WI38 (cell line): ENCODE measurements around the gene SNX27.

ENCODE experiments used
- H3K4me3 ChIP-seq: 2 replicates; pipeline ENCODE4 v1.5.1; 2011; ENCODE audit warnings: low read depth, mild to moderate bottlenecking, control low read depth, low read length
- TF ChIP-seq, protein P1 (sequence below): IDR thresholded peaks from 2 replicates; pipeline ENCODE4 v1.5.1; 2012; ENCODE audit warnings: low read depth, mild to moderate bottlenecking, control low read depth, low read length

Gene SNX27

DNA sequence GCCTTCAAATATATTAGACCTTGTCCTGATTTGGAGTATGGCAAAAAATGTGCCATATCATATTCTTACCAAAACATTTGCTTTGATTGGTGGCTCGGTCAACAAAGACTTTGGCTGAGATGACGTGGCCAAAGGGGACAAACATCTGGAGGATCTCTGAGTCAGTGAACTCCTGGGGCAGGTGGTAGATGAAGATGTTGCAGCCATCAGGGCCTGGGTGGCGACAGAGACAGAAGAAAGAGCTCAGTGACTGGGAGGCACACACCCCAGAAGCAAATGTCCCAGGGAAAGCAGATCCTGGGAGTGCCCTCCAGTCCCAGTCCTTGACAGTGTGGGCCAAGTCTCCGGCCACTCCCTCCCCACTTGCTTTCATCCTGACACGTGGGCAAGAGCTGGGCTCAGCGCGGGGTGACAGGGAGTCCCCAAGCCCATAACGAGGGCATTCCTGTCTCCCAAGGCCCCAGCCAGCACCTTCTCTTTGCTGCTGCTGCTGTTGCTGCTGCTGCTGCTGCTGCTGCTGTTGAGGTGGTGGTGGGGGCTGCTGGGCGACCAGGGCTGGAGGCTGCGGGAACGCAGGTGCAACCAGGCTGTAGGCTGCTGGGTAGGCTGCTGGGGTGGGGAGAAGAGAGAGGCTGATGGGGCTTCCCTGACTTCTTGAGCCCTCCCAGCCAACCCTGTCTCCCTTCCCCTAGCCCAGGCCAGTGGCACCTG is 94.1 kb downstream of the SNX27 start:
- TF ChIP-seq, protein P1, sequence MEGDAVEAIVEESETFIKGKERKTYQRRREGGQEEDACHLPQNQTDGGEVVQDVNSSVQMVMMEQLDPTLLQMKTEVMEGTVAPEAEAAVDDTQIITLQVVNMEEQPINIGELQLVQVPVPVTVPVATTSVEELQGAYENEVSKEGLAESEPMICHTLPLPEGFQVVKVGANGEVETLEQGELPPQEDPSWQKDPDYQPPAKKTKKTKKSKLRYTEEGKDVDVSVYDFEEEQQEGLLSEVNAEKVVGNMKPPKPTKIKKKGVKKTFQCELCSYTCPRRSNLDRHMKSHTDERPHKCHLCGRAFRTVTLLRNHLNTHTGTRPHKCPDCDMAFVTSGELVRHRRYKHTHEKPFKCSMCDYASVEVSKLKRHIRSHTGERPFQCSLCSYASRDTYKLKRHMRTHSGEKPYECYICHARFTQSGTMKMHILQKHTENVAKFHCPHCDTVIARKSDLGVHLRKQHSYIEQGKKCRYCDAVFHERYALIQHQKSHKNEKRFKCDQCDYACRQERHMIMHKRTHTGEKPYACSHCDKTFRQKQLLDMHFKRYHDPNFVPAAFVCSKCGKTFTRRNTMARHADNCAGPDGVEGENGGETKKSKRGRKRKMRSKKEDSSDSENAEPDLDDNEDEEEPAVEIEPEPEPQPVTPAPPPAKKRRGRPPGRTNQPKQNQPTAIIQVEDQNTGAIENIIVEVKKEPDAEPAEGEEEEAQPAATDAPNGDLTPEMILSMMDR = no peak
- no peak overlapping the region for H3K4me3 ChIP-seq

DNA sequence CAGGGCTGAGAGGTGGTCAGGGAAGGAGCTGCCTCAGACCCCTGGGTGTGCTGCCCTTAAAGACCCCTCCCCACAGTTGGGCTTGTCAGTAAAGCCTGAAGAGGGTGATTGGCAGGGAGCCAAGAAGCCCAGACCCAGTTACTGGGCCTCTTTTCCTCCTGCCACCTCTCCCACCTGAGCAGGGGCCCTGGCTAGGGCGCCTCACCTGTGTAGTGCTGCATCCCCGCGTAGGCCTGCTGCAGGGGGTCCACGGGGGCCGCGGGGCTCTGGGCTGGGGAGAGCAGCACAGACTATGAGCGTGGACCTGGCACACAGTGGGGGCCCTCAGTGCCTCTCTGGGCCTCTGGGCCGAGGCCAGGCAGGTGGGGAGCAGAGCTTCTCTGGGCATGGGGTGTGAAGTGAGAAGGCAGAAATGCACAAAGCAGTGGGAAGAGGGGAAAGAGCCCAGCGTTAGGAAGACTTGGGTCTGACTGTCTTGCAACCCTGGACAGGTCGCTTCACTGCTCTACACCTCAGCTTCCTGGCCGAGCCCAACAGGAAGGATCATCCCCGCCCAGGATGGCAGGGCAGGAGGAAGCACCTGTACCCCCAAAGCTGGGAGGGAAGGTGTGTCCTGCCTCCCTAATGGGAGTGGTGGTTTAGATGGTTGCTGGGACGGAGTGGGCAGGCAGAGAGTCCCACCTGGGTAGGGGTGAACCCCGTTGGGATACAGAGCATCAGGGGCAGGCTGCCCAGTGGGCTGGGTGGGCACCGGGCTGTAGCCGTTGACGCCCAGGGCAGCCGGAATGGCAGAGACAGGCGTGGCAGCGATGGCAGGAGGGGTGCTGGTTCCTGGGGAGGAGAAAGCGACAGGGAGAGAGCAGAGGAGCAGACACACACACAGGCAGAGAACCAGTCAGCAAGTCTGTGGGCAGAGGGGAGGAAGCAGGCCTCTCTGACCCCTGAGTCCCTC is 94.9 kb downstream of the SNX27 start:
- H3K4me3 ChIP-seq = no peak overlapping the region
- TF ChIP-seq, protein P1 = no peak

DNA sequence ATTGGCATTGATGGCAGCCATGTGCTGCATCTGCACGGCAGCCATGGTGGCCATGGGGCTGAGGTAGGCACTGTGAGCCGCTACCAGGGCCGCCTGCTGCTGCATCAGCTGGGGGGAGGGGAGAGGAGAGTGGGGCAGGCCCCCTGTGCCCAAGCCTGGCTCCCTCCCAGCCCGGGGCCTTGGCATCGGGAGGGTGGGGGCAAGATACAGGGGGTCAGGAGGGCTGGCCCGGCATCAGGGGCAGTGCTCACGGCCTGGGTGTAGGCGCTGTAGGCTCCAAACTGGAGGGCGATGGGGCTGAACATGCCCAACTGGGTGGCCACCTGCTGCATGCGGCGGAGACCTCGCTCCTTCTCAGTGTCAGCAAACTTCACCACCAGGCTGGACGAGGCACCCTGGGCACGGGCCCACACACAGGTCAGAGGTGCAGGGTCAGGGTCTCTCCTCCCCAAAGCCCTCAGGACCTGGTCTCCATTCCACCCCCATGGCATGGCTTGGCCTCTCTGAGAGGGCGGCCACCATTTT is 95.8 kb downstream of the SNX27 start:
- TF ChIP-seq, protein P1 = no peak
- H3K4me3 ChIP-seq = no peak overlapping the region

DNA sequence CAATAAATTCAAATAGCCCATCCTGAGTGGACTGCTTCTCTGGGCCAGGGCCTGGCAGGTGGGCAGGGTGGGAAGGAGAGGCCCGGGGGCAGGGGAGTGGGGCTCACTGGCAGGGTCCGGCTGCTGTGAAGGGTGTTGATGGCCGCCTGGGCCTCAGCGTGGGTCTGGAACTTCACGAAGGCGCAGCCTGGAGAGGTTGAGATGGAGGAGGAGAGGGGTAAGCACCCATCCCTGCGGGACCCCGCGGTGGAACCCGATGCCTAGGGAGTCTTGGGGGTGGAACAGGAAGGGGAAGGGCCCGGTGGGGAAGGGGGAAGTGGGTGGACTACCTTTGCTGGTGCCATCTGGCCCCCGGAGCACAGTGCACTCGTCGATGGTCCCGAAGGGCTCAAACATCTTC is 97.0 kb downstream of the SNX27 start:
- H3K4me3 ChIP-seq = no peak overlapping the region
- TF ChIP-seq, protein P1 = no peak

DNA sequence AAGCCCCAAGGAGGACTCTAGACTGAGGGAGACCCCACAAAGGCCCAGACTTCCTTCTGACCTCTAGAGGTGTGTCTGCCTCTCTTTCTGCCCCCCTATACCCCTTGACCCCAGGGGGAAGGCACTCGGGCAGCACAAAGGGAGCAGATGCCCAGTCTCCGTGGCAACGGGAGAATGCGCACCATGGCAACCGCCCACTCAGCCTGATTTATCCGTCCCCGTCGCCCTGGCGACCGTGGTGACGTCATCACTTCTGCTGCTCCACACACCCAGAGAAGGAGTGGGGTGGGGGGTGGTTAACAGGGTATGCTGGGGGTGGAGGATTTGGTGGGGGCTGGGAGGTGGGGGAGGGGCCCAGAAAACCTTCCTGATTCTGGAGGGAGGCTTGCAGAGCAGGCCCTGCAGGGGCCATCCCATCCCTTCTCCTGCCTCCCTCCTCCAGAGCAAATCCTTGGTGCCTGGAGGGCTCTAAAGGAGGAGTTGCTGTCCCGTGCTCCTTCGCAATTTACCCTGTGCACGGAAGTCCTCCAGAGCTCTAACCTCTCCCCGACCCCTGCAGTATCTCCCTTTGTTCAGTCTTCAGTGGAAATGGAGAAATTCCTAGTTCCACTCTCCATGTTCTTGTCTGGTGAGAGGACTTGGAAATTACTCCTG is 98.5 kb downstream of the SNX27 start:
- TF ChIP-seq, protein P1 = no peak
- no peak overlapping the region for H3K4me3 ChIP-seq

DNA sequence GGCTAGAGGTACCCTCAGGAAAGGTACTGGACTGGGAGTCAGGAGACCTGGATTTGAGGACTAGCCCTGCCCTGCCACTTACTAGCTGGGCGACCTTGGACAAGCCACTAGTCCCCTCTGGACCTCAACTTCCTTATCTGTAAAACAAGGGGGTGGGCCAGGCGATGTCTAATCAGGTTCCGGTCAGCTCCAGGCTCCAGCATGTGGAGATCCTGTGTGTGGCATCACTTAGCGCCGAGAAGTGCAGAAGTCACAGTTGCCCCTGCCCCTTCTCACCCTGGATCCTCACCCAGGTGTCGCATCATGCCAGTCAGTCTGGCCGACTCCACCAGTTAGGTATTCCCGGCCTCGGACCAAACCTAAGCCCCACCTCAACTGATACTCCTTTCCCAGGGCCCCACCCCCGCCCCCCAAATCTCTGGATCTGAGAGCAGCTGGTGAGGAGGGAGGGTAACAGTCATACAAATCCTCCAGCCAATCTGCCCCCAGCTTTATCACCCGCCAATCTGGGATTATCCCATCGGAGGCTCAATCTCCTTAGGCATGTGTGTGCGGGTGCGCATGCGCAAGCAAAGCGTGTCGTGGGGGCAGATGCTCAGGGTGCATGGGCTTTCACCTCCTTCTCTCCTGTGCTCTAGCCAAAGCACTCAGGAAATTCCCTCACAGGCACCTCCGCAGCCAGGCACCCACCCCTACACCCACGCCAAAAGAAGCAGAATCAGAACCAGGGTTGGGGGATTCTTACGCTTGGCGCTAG is 99.4 kb downstream of the SNX27 start:
- TF ChIP-seq, protein P1 = no peak

More for the DNA sequence above, 99.4 kb downstream of the SNX27 start:
- H3K4me3 ChIP-seq = no peak overlapping the region
